Measurements from ENCODE around the gene DNAJC16.
"Not testable (repeated sequence)": the region's sequence is repeated elsewhere in the genome, so short reads cannot be mapped to it uniquely, and the experiment has no call there.

Gene DNAJC16

GRCh38 chr1:15592285-15592684, 65.6 kb downstream of the DNAJC16 start:
- no peaks in the 10 kb centered on the region for H3K4me1 ChIP-seq (ENCODE audit: insufficient read depth, poor library complexity, severe bottlenecking)
- H3K4me3 ChIP-seq (ENCODE audit: severe bottlenecking), result no peak overlapping the region
- H3K9me3 ChIP-seq (ENCODE audit: severe bottlenecking), result peaks cover 2% of the 10 kb centered on the region
- ATAC-seq (ENCODE audit: low read depth) (0 out of 3 replicates have a peak, but pooled peaks have one; percentile 25), DNase-seq (ENCODE audit: low spot score) (no peak)
- no peaks in the 10 kb centered on the region for H3K27me3 ChIP-seq (ENCODE audit: insufficient read depth, poor library complexity, severe bottlenecking)
- no peaks in the 10 kb centered on the region for H3K36me3 ChIP-seq (ENCODE audit: low read depth)
- TF ChIP-seq CTCF (IDR thresholded peaks at IDR 0.05; ENCODE audit: poor library complexity, severe bottlenecking), result no peak
- H3K27ac ChIP-seq (ENCODE audit: poor library complexity, severe bottlenecking), result no peak overlapping the region

- Histone ChIP-seq H3K36me3 (ENCODE audit: low read depth) (no peaks in the 10 kb centered on the region), H3K4me3 (ENCODE audit: severe bottlenecking) (no peak overlapping the region)
These were observed 69.4 kb downstream of the DNAJC16 start for GRCh38 chr1:15595809-15596617.

GRCh38 chr1:15598436-15598835, 71.8 kb downstream of the DNAJC16 start:
- no peak overlapping the region for H3K27ac ChIP-seq (ENCODE audit: poor library complexity, severe bottlenecking)
- no peaks in the 10 kb centered on the region for H3K36me3 ChIP-seq (ENCODE audit: low read depth)
- ATAC-seq (ENCODE audit: low read depth) (no peak), DNase-seq (ENCODE audit: low spot score) (no peak)
- no peak for TF ChIP-seq CTCF (IDR thresholded peaks at IDR 0.05; ENCODE audit: poor library complexity, severe bottlenecking)
- H3K4me3 ChIP-seq (ENCODE audit: severe bottlenecking), result no peak overlapping the region
- no peaks in the 10 kb centered on the region for H3K27me3 ChIP-seq (ENCODE audit: insufficient read depth, poor library complexity, severe bottlenecking)
- H3K4me1 ChIP-seq (ENCODE audit: insufficient read depth, poor library complexity, severe bottlenecking), result peaks cover 11% of the 10 kb centered on the region
- no peaks in the 10 kb centered on the region for H3K9me3 ChIP-seq (ENCODE audit: severe bottlenecking)

More at GRCh38 chr1:15595809-15596617, 69.4 kb downstream of the DNAJC16 start:
- Histone ChIP-seq H3K9me3 (ENCODE audit: severe bottlenecking) (no peaks in the 10 kb centered on the region), H3K27ac (ENCODE audit: poor library complexity, severe bottlenecking) (no peak overlapping the region), H3K27me3 (ENCODE audit: insufficient read depth, poor library complexity, severe bottlenecking) (no peaks in the 10 kb centered on the region), H3K4me1 (ENCODE audit: insufficient read depth, poor library complexity, severe bottlenecking) (no peaks in the 10 kb centered on the region)
- TF ChIP-seq CTCF (IDR thresholded peaks at IDR 0.05; ENCODE audit: poor library complexity, severe bottlenecking), result no peak
- DNase-seq (ENCODE audit: low spot score) (no peak), ATAC-seq (ENCODE audit: low read depth) (no peak)

- H3K36me3 ChIP-seq (ENCODE audit: low read depth), result no peaks in the 10 kb centered on the region
- no peaks in the 10 kb centered on the region for H3K9me3 ChIP-seq (ENCODE audit: severe bottlenecking)
- H3K27ac ChIP-seq (ENCODE audit: poor library complexity, severe bottlenecking), result peak overlapping the region; percentile 57
- DNase-seq (ENCODE audit: low spot score), result peak; percentile 98
- ATAC-seq (ENCODE audit: low read depth), result peak; percentile 95
- TF ChIP-seq CTCF (IDR thresholded peaks at IDR 0.05; ENCODE audit: poor library complexity, severe bottlenecking), result no peak
- no peaks in the 10 kb centered on the region for H3K27me3 ChIP-seq (ENCODE audit: insufficient read depth, poor library complexity, severe bottlenecking)
- peaks cover 11% of the 10 kb centered on the region for H3K4me1 ChIP-seq (ENCODE audit: insufficient read depth, poor library complexity, severe bottlenecking)
- peak overlapping the region; percentile 53 for H3K4me3 ChIP-seq (ENCODE audit: severe bottlenecking)
These were observed 76.7 kb downstream of the DNAJC16 start for GRCh38 chr1:15603050-15603965.

GRCh38 chr1:15603966-15604282, 77.3 kb downstream of the DNAJC16 start:
- H3K9me3 ChIP-seq (ENCODE audit: severe bottlenecking); H3K36me3 ChIP-seq (ENCODE audit: low read depth); H3K27me3 ChIP-seq (ENCODE audit: insufficient read depth, poor library complexity, severe bottlenecking); DNase-seq (ENCODE audit: low spot score); ATAC-seq (ENCODE audit: low read depth): not testable (repeated sequence)
- H3K4me3 ChIP-seq (ENCODE audit: severe bottlenecking), result peak overlapping the region; percentile 53
- peak overlapping the region; percentile 57 for H3K27ac ChIP-seq (ENCODE audit: poor library complexity, severe bottlenecking)
- peaks cover 11% of the 10 kb centered on the region for H3K4me1 ChIP-seq (ENCODE audit: insufficient read depth, poor library complexity, severe bottlenecking)

GRCh38 chr1:15604400-15604799, 77.8 kb downstream of the DNAJC16 start:
- H3K9me3 ChIP-seq (ENCODE audit: severe bottlenecking); H3K27me3 ChIP-seq (ENCODE audit: insufficient read depth, poor library complexity, severe bottlenecking); H3K4me3 ChIP-seq (ENCODE audit: severe bottlenecking); H3K36me3 ChIP-seq (ENCODE audit: low read depth); ATAC-seq (ENCODE audit: low read depth); DNase-seq (ENCODE audit: low spot score): not testable (repeated sequence)
- peaks cover 11% of the 10 kb centered on the region for H3K4me1 ChIP-seq (ENCODE audit: insufficient read depth, poor library complexity, severe bottlenecking)
- H3K27ac ChIP-seq (ENCODE audit: poor library complexity, severe bottlenecking), result peak overlapping the region; percentile 57

Data from RWPE2 (cell line).